Neuronal stem cell (in vitro differentiated cells): ENCODE data around the gene PHF13.

Experiments used
- DNase-seq: peaks from one replicate; pipeline ENCODE4 v3.0.0-alpha.2; 2013; ENCODE audit warnings: low spot score
- H2AFZ ChIP-seq: one replicate; pipeline ENCODE4 v1.6.1; 2013; ENCODE audit warnings: mild to moderate bottlenecking, low read length, inconsistent platforms
- H2AK5ac ChIP-seq: 2 replicates; pipeline ENCODE4 v1.6.1; 2013; ENCODE audit warnings: low read depth, mild to moderate bottlenecking, inconsistent platforms, low read length, moderate library complexity, mixed read lengths
- H2BK120ac ChIP-seq: 2 replicates; pipeline ENCODE4 v1.6.1; 2013; ENCODE audit warnings: low read depth, mild to moderate bottlenecking, inconsistent platforms, low read length, moderate library complexity, mixed read lengths
- H2BK12ac ChIP-seq: one replicate; pipeline ENCODE4 v1.6.1; 2013; ENCODE audit warnings: low read length, inconsistent platforms
- H2BK15ac ChIP-seq: 2 replicates; pipeline ENCODE4 v1.6.1; 2013; ENCODE audit warnings: mild to moderate bottlenecking, low read length, inconsistent platforms, mixed read lengths
- H2BK5ac ChIP-seq: one replicate; pipeline ENCODE4 v1.6.1; 2013; ENCODE audit warnings: inconsistent platforms, mild to moderate bottlenecking, low read length, moderate library complexity
- H3K14ac ChIP-seq: one replicate; pipeline ENCODE4 v1.6.1; 2013; ENCODE audit warnings: low read length, inconsistent platforms
- H3K18ac ChIP-seq: 2 replicates; pipeline ENCODE4 v1.6.1; 2013; ENCODE audit warnings: low read length, inconsistent platforms
- H3K23ac ChIP-seq: 2 replicates; pipeline ENCODE4 v1.6.1; 2013; ENCODE audit warnings: low read depth, mild to moderate bottlenecking, mixed read lengths, low read length, inconsistent platforms; ENCODE audit not compliant: poor library complexity
- H3K27ac ChIP-seq: replicated peaks from 3 replicates; pipeline ENCODE4 v1.5.1; 2013; ENCODE audit warnings: low read length, inconsistent platforms
- H3K27me3 ChIP-seq, 3 experiments: 2 replicates each; pipeline ENCODE4 v1.6.1; 2013; ENCODE audit warnings: low read length in 3 of 3, mild to moderate bottlenecking in 2 of 3, inconsistent platforms in 1 of 3, low read depth in 1 of 3, mixed read lengths in 1 of 3, moderate library complexity in 1 of 3; ENCODE audit not compliant: control insufficient read depth in 3 of 3, insufficient read depth in 3 of 3
- H3K36me3 ChIP-seq, 2 donors: replicated peaks in 1 of 2; 2 replicates each; pipeline ENCODE4 v1.6.1; 2013; ENCODE audit warnings: low read length in 2 of 2; ENCODE audit not compliant: control insufficient read depth in 2 of 2, insufficient read depth in 2 of 2
- H3K4ac ChIP-seq: 2 replicates; pipeline ENCODE4 v1.6.1; 2013; ENCODE audit warnings: inconsistent platforms, mild to moderate bottlenecking, low read length, moderate library complexity
- H3K4me1 ChIP-seq, 2 donors: 1 replicate in 1 of 2; 2 replicates in 1 of 2; pipeline ENCODE4 v1.6.1; 2013; ENCODE audit warnings: low read length in 2 of 2, low read depth in 1 of 2; ENCODE audit not compliant: control insufficient read depth in 2 of 2, insufficient read depth in 1 of 2
- H3K4me2 ChIP-seq: one replicate; pipeline ENCODE4 v1.6.1; 2013; ENCODE audit warnings: mild to moderate bottlenecking, low read length, inconsistent platforms; ENCODE audit not compliant: insufficient read depth, poor library complexity, severe bottlenecking
- H3K4me3 ChIP-seq, 2 donors: 2 replicates each; pipeline ENCODE4 v1.5.1; 2013; ENCODE audit warnings: low read length in 2 of 2, mild to moderate bottlenecking in 2 of 2, inconsistent platforms in 1 of 2, moderate library complexity in 1 of 2
- H3K79me1 ChIP-seq: one replicate; pipeline ENCODE4 v1.6.1; 2013; ENCODE audit warnings: low read depth, mild to moderate bottlenecking, inconsistent platforms, low read length, moderate library complexity
- H3K9ac ChIP-seq: one replicate; pipeline ENCODE4 v1.6.1; 2013; ENCODE audit warnings: mild to moderate bottlenecking, low read depth, low read length, inconsistent platforms; ENCODE audit not compliant: poor library complexity
- H3K9me3 ChIP-seq, 2 donors: replicated peaks in 1 of 2; 2 replicates each; pipeline versions ENCODE3 to v1.6.1; 2013; ENCODE audit warnings: low read length in 2 of 2, mild to moderate bottlenecking in 2 of 2, inconsistent platforms in 1 of 2, low read depth in 1 of 2, mixed read lengths in 1 of 2, moderate library complexity in 1 of 2; ENCODE audit not compliant: control insufficient read depth in 2 of 2, insufficient read depth in 1 of 2
- H4K8ac ChIP-seq: one replicate; pipeline ENCODE4 v1.6.1; 2013; ENCODE audit warnings: low read depth, mild to moderate bottlenecking, inconsistent platforms, low read length, moderate library complexity
- H4K91ac ChIP-seq: one replicate; pipeline ENCODE4 v1.6.1; 2013; ENCODE audit warnings: low read length, low read depth, mild to moderate bottlenecking, inconsistent platforms; ENCODE audit not compliant: poor library complexity
- WGBS, 2 donors: extraction: QIAGEN DNeasy Blood & Tissue Kit; methylation state at CpG; one replicate each; pipeline ENCODE4 v1.1.7; 2013; ENCODE audit warnings: missing lambda C conversion rate in 2 of 2, mixed read lengths in 1 of 2; ENCODE audit not compliant: insufficient read length in 2 of 2, insufficient replicate concordance in 1 of 2; ENCODE audit errors: extremely low coverage in 2 of 2; 5-methylcytosine and 5-hydroxymethylcytosine counted together

The PHF13 gene

GRCh38 chr1:6624710-6625583 is 11.4 kb downstream of the PHF13 start, which contains the start of gene THAP3:
Gene THAP3 (plus strand): TSS chr1:6624868. CDS start chr1:6625219, 351 bp downstream.
- Histone ChIP-seq H3K9me3 (peaks cover 0 to 2% of the 10 kb centered on the region in 2 donors), H3K18ac (peak within 1 kb of the TSS; percentile 94), H4K91ac (no peak within 1 kb of the TSS), H3K9ac (peak within 1 kb of the TSS; percentile 92), H4K8ac (peak within 1 kb of the TSS; percentile 53), H3K14ac (peak within 1 kb of the TSS; percentile 74), H3K27ac (peak within 1 kb of the TSS; percentile 85), H3K36me3 (peaks cover 52 to 86% of the 10 kb centered on the region in 2 donors), H3K4me1 (peaks cover 5 to 8% of the 10 kb centered on the region in 2 donors), H3K4ac (no peak within 1 kb of the TSS), H2BK12ac (peak within 1 kb of the TSS; percentile 5), H2BK15ac (peak within 1 kb of the TSS; percentile 39), H3K4me2 (peak within 1 kb of the TSS; percentile 85), H3K23ac (peak within 1 kb of the TSS; percentile 86), H2AK5ac (peak within 1 kb of the TSS; percentile 61), H3K27me3 (peaks cover 0 to 2% (median 0%) of the 10 kb centered on the region in 3 experiments), H2AFZ (peak within 1 kb of the TSS; percentile 95), H3K4me3 (peak within 1 kb of the TSS; percentile 82 to 94), H2BK5ac (peak within 1 kb of the TSS; percentile 75), H3K79me1 (peaks cover 20% of the 10 kb centered on the region), H2BK120ac (peak within 1 kb of the TSS; percentile 17)
- peak; percentile 87 for DNase-seq
- no CpG with 5 or more reads among the region's 73 CpGs for WGBS, 2 donors

- Histone ChIP-seq H3K4me1 (peaks cover 5 to 8% of the 10 kb centered on the region in 2 donors), H3K79me1 (peaks cover 19% of the 10 kb centered on the region), H3K18ac (peak overlapping the region; percentile 94), H3K4me2 (peak overlapping the region; percentile 52), H4K91ac (no peak overlapping the region), H3K27me3 (peaks cover 0 to 2% (median 0%) of the 10 kb centered on the region in 3 experiments), H3K27ac (no peak overlapping the region), H2AK5ac (peak overlapping the region; percentile 61), H2BK5ac (peak overlapping the region; percentile 75), H3K4me3 (peak overlapping the region; percentile 82 to 94), H3K4ac (no peak overlapping the region), H4K8ac (peak overlapping the region; percentile 30), H2BK120ac (peak overlapping the region; percentile 17), H2BK15ac (peak overlapping the region; percentile 39), H3K23ac (peak overlapping the region; percentile 86), H3K9ac (peak overlapping the region; percentile 92), H3K14ac (peak overlapping the region; percentile 74), H3K36me3 (peaks cover 50 to 85% of the 10 kb centered on the region in 2 donors), H3K9me3 (peaks cover 0 to 2% of the 10 kb centered on the region in 2 donors), H2BK12ac (peak overlapping the region; percentile 5), H2AFZ (peak overlapping the region; percentile 95)
- WGBS, 2 donors = no CpG with 5 or more reads among the region's 32 CpGs
- DNase-seq = no peak
These were observed 12.1 kb downstream of the PHF13 start for GRCh38 chr1:6625584-6626149.

- Histone ChIP-seq H3K14ac (no peak overlapping the region), H3K18ac (no peak overlapping the region), H3K4ac (no peak overlapping the region), H2AK5ac (no peak overlapping the region), H3K36me3 (peaks cover 40 to 81% of the 10 kb centered on the region in 2 donors), H2BK5ac (no peak overlapping the region), H2BK120ac (no peak overlapping the region), H4K8ac (no peak overlapping the region), H2BK15ac (no peak overlapping the region), H3K79me1 (peaks cover 17% of the 10 kb centered on the region), H3K9ac (peak overlapping the region; percentile 34), H3K27me3 (no peaks in the 10 kb centered on the region), H3K27ac (no peak overlapping the region), H3K23ac (no peak overlapping the region), H3K4me2 (no peak overlapping the region), H2AFZ (no peak overlapping the region), H2BK12ac (no peak overlapping the region), H3K9me3 (no peaks in the 10 kb centered on the region), H3K4me3 (no peak overlapping the region), H3K4me1 (peaks cover 5 to 8% of the 10 kb centered on the region in 2 donors), H4K91ac (no peak overlapping the region)
- DNase-seq = no peak
- no CpG with 5 or more reads among the region's 9 CpGs for WGBS, 2 donors
These were observed 13.5 kb downstream of the PHF13 start for GRCh38 chr1:6627031-6627430.
